ENCODE data around the gene HIP1R.
"Not testable (repeated sequence)": the region's sequence is repeated elsewhere in the genome, so short reads cannot be mapped to it uniquely, and the experiment has no call there.

HIP1R gene

GRCh38 chr12:122872815-122873361 lies 37.6 kb downstream of the HIP1R start:
- POLR2A ChIA-PET, result no interaction called here

GRCh38 chr12:122873540-122873939 lies 38.3 kb downstream of the HIP1R start:
- TF ChIP-seq FOXK2 (IDR thresholded peaks at IDR 0.05), result no peak
- no peak for TF ChIP-seq HDGF (IDR thresholded peaks at IDR 0.05; ENCODE audit: borderline replicate concordance)
- no peak for TF ChIP-seq BHLHE40 (IDR thresholded peaks at IDR 0.05; ENCODE audit: borderline replicate concordance)
- no peak for TF ChIP-seq SUZ12 (IDR thresholded peaks at IDR 0.05)
- TF ChIP-seq PKNOX1 (IDR thresholded peaks at IDR 0.05), result no peak
- no peak for TF ChIP-seq CTBP1 (IDR thresholded peaks at IDR 0.05; ENCODE audit: borderline replicate concordance)
- TF ChIP-seq LEF1 (IDR thresholded peaks at IDR 0.05; ENCODE audit: borderline replicate concordance), result no peak
- no peak for DNase-seq (ENCODE audit: extremely low spot score)
- POLR2A ChIA-PET, result no interaction called here
- CTCF ChIA-PET, result no interaction called here

More at GRCh38 chr12:122872815-122873361, 37.6 kb downstream of the HIP1R start:
- no peak for DNase-seq (ENCODE audit: extremely low spot score)
- TF ChIP-seq FOXM1 (IDR thresholded peaks at IDR 0.05; ENCODE audit: borderline replicate concordance) (no peak), SUZ12 (IDR thresholded peaks at IDR 0.05) (no peak), ZNF384 (IDR thresholded peaks at IDR 0.05) (no peak), NFRKB (IDR thresholded peaks at IDR 0.05) (no peak), TARDBP (IDR thresholded peaks at IDR 0.05) (no peak), ARNT (IDR thresholded peaks at IDR 0.05) (no peak), FOXK2 (IDR thresholded peaks at IDR 0.05) (no peak), FOXA1 (IDR thresholded peaks at IDR 0.05) (no peak), LEF1 (IDR thresholded peaks at IDR 0.05; ENCODE audit: borderline replicate concordance) (no peak), BHLHE40 (IDR thresholded peaks at IDR 0.05; ENCODE audit: borderline replicate concordance) (no peak), ELF4 (IDR thresholded peaks at IDR 0.05) (no peak), SP1 (IDR thresholded peaks at IDR 0.05) (no peak), PKNOX1 (IDR thresholded peaks at IDR 0.05) (no peak), L3MBTL2 (conservative IDR thresholded peaks at IDR 0.05) (no peak)
- CTCF ChIA-PET, result interaction anchor here (1.0 kb wide), 1 partner anchor 8 kb away, joined by 4 read pairs; no protein-coding TSS in a partner anchor

- ChIA-PET POLR2A (no interaction called here), CTCF (no interaction called here)
- no peak for DNase-seq (ENCODE audit: extremely low spot score)
- TF ChIP-seq ELF4 (IDR thresholded peaks at IDR 0.05), result no peak
Observed at GRCh38 chr12:122874081-122874480, 38.8 kb downstream of the HIP1R start.

- TF ChIP-seq NFRKB (IDR thresholded peaks at IDR 0.05), result no peak
- TF ChIP-seq BHLHE40 (IDR thresholded peaks at IDR 0.05; ENCODE audit: borderline replicate concordance), result no peak
- TF ChIP-seq CTBP1 (IDR thresholded peaks at IDR 0.05; ENCODE audit: borderline replicate concordance), result no peak
- TF ChIP-seq PKNOX1 (IDR thresholded peaks at IDR 0.05), result no peak
- TF ChIP-seq ZNF384 (IDR thresholded peaks at IDR 0.05), result no peak
- no peak for TF ChIP-seq ARNT (IDR thresholded peaks at IDR 0.05)
- TF ChIP-seq FOXA1 (IDR thresholded peaks at IDR 0.05), result no peak
- no peak for TF ChIP-seq ELF4 (IDR thresholded peaks at IDR 0.05)
- TF ChIP-seq HDGF (IDR thresholded peaks at IDR 0.05; ENCODE audit: borderline replicate concordance), result no peak
- DNase-seq (ENCODE audit: extremely low spot score), result no peak
- ChIA-PET CTCF (no interaction called here), POLR2A (no interaction called here)
Observed at GRCh38 chr12:122875590-122876220, 40.4 kb downstream of the HIP1R start.

GRCh38 chr12:122876281-122876680 lies 41.0 kb downstream of the HIP1R start:
- CTCF ChIA-PET; DNase-seq (ENCODE audit: extremely low spot score): not testable (repeated sequence)

GRCh38 chr12:122876731-122877130 lies 41.5 kb downstream of the HIP1R start:
- DNase-seq (ENCODE audit: extremely low spot score), result no peak
- POLR2A ChIA-PET, result no interaction called here
- CTCF ChIA-PET, result no interaction called here
- TF ChIP-seq FOXA1 (IDR thresholded peaks at IDR 0.05) (no peak), SP1 (IDR thresholded peaks at IDR 0.05) (no peak)

More at GRCh38 chr12:122876281-122876680, 41.0 kb downstream of the HIP1R start:
- POLR2A ChIA-PET, result not testable (repeated sequence)

GRCh38 chr12:122878780-122879612 lies 43.7 kb downstream of the HIP1R start:
- CTCF ChIA-PET, result interaction anchor here (1.2 kb wide), 1 partner anchor 11 kb away, joined by 4 read pairs; no protein-coding TSS in a partner anchor
- POLR2A ChIA-PET, result no interaction called here
- no peak for TF ChIP-seq CTBP1 (IDR thresholded peaks at IDR 0.05; ENCODE audit: borderline replicate concordance)
- TF ChIP-seq FOXK2 (IDR thresholded peaks at IDR 0.05), result no peak
- no peak for TF ChIP-seq ZNF384 (IDR thresholded peaks at IDR 0.05)
- TF ChIP-seq FOXA1 (IDR thresholded peaks at IDR 0.05), result no peak
- TF ChIP-seq FOXM1 (IDR thresholded peaks at IDR 0.05; ENCODE audit: borderline replicate concordance), result no peak
- TF ChIP-seq LEF1 (IDR thresholded peaks at IDR 0.05; ENCODE audit: borderline replicate concordance), result no peak
- no peak for TF ChIP-seq SP1 (IDR thresholded peaks at IDR 0.05)
- no peak for TF ChIP-seq SUZ12 (IDR thresholded peaks at IDR 0.05)
- TF ChIP-seq TARDBP (IDR thresholded peaks at IDR 0.05), result no peak
- no peak for TF ChIP-seq ARNT (IDR thresholded peaks at IDR 0.05)
- no peak for TF ChIP-seq BHLHE40 (IDR thresholded peaks at IDR 0.05; ENCODE audit: borderline replicate concordance)
- no peak for TF ChIP-seq L3MBTL2 (conservative IDR thresholded peaks at IDR 0.05)
- no peak for TF ChIP-seq HDGF (IDR thresholded peaks at IDR 0.05; ENCODE audit: borderline replicate concordance)
- TF ChIP-seq PKNOX1 (IDR thresholded peaks at IDR 0.05), result no peak
- no peak for DNase-seq (ENCODE audit: extremely low spot score)
